Fibroblast of pulmonary artery (primary cell): Measurements from ENCODE around the gene ARHGEF9.

Experiments used
- DNase-seq: peaks from one replicate; pipeline ENCODE4 v3.0.0-alpha.2; 2010; ENCODE audit warnings: low read depth
- H3K4me3 ChIP-seq: replicated peaks from 2 replicates; pipeline ENCODE4 v1.5.1; 2011; ENCODE audit warnings: low read depth, mild to moderate bottlenecking, control low read depth, low read length, moderate library complexity
- TF ChIP-seq, protein P1 (sequence below): IDR thresholded peaks from 2 replicates; pipeline ENCODE4 v1.5.1; 2011; ENCODE audit warnings: mild to moderate bottlenecking, control low read depth, low read length, inconsistent platforms; ENCODE audit errors: missing control alignments

Gene ARHGEF9

GRCh38 chrX:63673896-63674295, 111.1 kb downstream of the ARHGEF9 start:
- H3K4me3 ChIP-seq: no peak overlapping the region
- DNase-seq: no peak
- TF ChIP-seq, protein P1, sequence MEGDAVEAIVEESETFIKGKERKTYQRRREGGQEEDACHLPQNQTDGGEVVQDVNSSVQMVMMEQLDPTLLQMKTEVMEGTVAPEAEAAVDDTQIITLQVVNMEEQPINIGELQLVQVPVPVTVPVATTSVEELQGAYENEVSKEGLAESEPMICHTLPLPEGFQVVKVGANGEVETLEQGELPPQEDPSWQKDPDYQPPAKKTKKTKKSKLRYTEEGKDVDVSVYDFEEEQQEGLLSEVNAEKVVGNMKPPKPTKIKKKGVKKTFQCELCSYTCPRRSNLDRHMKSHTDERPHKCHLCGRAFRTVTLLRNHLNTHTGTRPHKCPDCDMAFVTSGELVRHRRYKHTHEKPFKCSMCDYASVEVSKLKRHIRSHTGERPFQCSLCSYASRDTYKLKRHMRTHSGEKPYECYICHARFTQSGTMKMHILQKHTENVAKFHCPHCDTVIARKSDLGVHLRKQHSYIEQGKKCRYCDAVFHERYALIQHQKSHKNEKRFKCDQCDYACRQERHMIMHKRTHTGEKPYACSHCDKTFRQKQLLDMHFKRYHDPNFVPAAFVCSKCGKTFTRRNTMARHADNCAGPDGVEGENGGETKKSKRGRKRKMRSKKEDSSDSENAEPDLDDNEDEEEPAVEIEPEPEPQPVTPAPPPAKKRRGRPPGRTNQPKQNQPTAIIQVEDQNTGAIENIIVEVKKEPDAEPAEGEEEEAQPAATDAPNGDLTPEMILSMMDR: no peak

GRCh38 chrX:63664741-63665140, 120.3 kb downstream of the ARHGEF9 start:
- H3K4me3 ChIP-seq: no peak overlapping the region
- no peak for DNase-seq
- TF ChIP-seq, protein P1: no peak

DNA sequence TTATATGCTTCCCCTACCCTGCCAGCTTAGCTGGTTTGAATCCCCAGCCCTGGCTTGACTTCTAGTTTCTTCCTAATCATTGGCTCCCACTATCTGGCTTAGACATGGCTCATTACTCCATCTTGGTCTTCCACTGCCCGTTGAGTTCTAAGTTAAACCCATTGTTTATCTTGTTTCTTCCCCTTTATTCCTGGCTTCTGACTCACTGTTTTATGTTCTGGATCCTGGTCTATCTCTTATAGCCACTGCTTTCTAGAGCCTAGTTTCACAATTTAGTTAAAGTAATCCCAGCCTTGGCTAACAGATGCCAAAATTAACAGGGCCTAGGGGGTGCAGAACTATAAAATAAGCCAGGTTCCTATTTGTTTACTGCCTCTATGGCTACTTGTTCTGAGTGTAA, 120.9 kb downstream of the ARHGEF9 start:
- TF ChIP-seq, protein P1: no peak
- DNase-seq: peak; percentile 30
- H3K4me3 ChIP-seq: no peak overlapping the region

GRCh38 chrX:63661676-63662075, 123.3 kb downstream of the ARHGEF9 start:
- TF ChIP-seq, protein P1: no peak
- no peak for DNase-seq

DNA sequence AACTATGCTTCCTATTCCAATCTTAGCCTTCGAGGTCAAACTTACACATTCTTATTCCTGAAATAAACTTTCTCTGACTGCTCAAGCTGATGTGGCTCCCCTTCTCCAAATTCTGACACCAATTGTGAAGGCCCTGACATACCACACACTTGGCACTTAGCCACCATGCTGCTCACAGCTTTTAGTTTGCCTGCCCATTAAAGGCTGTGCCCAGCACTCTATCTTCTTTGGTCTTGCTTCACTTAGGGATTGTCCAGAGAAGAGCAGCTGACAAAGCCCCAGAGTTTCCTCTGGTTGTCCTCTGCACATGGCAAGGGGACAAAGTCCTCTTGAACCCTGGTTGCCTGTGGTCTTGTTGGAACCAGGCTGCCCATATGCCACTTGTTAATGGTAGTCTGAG, 126.1 kb downstream of the ARHGEF9 start:
- DNase-seq: peak; percentile 24
- H3K4me3 ChIP-seq: no peak overlapping the region
- TF ChIP-seq, protein P1: no peak

More at GRCh38 chrX:63661676-63662075, 123.3 kb downstream of the ARHGEF9 start:
- H3K4me3 ChIP-seq: no peak overlapping the region

- peak; percentile 85 for DNase-seq
- TF ChIP-seq, protein P1: no peak
- no peak overlapping the region for H3K4me3 ChIP-seq
Observed at GRCh38 chrX:63657821-63658220, 127.2 kb downstream of the ARHGEF9 start.

DNA sequence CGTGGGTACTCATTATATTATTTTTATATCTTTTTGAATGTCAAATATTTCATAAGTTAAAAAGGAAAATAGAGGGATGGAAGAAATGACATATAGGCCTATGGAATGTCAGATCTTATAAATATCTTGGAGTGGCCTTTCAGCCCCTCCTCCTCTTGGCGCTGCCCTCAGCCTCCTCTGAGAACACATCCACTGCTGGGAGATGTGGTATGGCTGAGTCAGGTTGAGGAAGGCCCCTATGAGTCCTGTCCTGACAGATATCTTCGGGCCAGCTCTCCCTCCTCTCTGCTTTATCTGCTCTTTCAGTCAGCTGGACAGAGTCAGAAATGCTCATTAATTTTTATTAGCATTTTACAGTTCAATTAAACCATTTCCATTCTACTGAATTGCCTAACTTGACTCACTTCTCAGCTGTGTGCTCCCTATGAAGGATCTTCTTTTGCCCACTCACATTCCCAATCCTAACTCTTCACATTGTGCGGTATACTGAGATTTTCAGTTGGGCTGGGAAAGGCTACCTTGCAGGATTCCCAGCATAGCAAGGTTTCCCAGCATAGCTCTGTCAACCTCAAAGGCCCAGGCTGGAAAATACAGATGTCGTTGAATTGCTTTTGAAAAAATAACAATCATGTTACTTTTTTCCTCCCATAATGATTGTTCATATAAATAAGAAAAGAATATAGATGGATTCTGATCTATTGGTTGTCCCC, 128.0 kb downstream of the ARHGEF9 start:
- peak; percentile 64 for DNase-seq
- no peak overlapping the region for H3K4me3 ChIP-seq
- TF ChIP-seq, protein P1: no peak
